HG03439 (cell line): Measurements from ENCODE around the gene RABEPK.
"Not testable (repeated sequence)": the region's sequence is repeated elsewhere in the genome, so short reads cannot be mapped to it uniquely, and the experiment has no call there.

Source experiments
- ATAC-seq: cut with Tn5 transposase; IDR thresholded peaks from one replicate; pipeline ENCODE4 v1.9.1; 2021; ENCODE audit warnings: mild to moderate bottlenecking, moderate library complexity; ENCODE audit not compliant: unreplicated experiment

The RABEPK gene

GRCh38 chr9:125200216-125201047, at the start of gene RABEPK:
TSS of gene RABEPK (plus strand) at chr9:125200542. CDS start at chr9:125203014, 2,472 bp downstream.
- ATAC-seq: peak; percentile 97

- no peak for ATAC-seq
Observed at GRCh38 chr9:125151730-125152129, 48.6 kb upstream of the RABEPK start.

- ATAC-seq: no peak
Observed at GRCh38 chr9:125153712-125154367, 46.5 kb upstream of the RABEPK start.

- no peak for ATAC-seq
Observed at GRCh38 chr9:125156551-125156950, 43.8 kb upstream of the RABEPK start.

- no peak for ATAC-seq
Observed at GRCh38 chr9:125160750-125161149, 39.6 kb upstream of the RABEPK start.

- ATAC-seq: no peak
Observed at GRCh38 chr9:125161284-125161918, 38.9 kb upstream of the RABEPK start.

GRCh38 chr9:125162891-125163290, 37.5 kb upstream of the RABEPK start:
- not testable (repeated sequence) for ATAC-seq

- no peak for ATAC-seq
Observed at GRCh38 chr9:125166762-125167161, 33.6 kb upstream of the RABEPK start.

- ATAC-seq: no peak
Observed at GRCh38 chr9:125169895-125170294, 30.4 kb upstream of the RABEPK start.

- ATAC-seq: no peak
Observed at GRCh38 chr9:125172031-125172755, 28.1 kb upstream of the RABEPK start.

- ATAC-seq: no peak
Observed at GRCh38 chr9:125176636-125177035, 23.7 kb upstream of the RABEPK start.

- ATAC-seq: no peak
Observed at GRCh38 chr9:125177888-125178287, 22.5 kb upstream of the RABEPK start.

GRCh38 chr9:125179776-125180175, 20.6 kb upstream of the RABEPK start:
- ATAC-seq: not testable (repeated sequence)

- no peak for ATAC-seq
Observed at GRCh38 chr9:125180876-125181275, 19.5 kb upstream of the RABEPK start.

GRCh38 chr9:125181756-125182155, 18.6 kb upstream of the RABEPK start:
- ATAC-seq: not testable (repeated sequence)

GRCh38 chr9:125183054-125183453, 17.3 kb upstream of the RABEPK start:
- no peak for ATAC-seq

- no peak for ATAC-seq
Observed at GRCh38 chr9:125183561-125183960, 16.8 kb upstream of the RABEPK start.

- ATAC-seq: peak; percentile 16
Observed at GRCh38 chr9:125189011-125189360, 11.4 kb upstream of the RABEPK start.

- peak; percentile 93 for ATAC-seq
Observed at GRCh38 chr9:125189361-125190289, 10.7 kb upstream of the RABEPK start, which contains the start of gene PPP6C. TSS of gene PPP6C (minus strand) at chr9:125189803. CDS start at chr9:125189718, 85 bp downstream.

GRCh38 chr9:125190361-125190801, 10.0 kb upstream of the RABEPK start:
- no peak for ATAC-seq
